HK-2 (cell line): Measurements from ENCODE around the gene KIAA1671.

Source experiments
- DNase-seq: peaks from one replicate; pipeline ENCODE4 v3.0.0-alpha.2; 2018; ENCODE audit not compliant: unreplicated experiment

KIAA1671 gene

DNA sequence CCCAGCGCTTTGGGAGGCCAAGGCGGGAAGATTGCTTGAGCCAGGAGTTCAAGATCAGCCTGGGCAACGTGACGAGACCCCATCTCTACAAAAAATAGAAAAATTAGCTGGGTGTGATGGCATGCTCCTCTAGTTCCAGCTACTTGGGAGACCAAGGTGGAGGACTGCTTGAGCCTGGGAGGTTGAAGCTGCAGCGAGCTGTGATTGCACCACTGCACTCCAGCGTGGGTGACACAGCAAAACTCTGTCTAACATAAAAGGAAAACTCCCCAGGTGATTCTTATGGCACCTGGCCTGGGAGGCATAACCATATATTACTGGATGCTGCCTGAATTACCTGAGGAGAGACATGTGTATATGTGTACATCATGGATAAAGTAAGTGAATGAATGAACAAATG lies 29.1 kb downstream of the KIAA1671 start:
- no peak for DNase-seq

DNA sequence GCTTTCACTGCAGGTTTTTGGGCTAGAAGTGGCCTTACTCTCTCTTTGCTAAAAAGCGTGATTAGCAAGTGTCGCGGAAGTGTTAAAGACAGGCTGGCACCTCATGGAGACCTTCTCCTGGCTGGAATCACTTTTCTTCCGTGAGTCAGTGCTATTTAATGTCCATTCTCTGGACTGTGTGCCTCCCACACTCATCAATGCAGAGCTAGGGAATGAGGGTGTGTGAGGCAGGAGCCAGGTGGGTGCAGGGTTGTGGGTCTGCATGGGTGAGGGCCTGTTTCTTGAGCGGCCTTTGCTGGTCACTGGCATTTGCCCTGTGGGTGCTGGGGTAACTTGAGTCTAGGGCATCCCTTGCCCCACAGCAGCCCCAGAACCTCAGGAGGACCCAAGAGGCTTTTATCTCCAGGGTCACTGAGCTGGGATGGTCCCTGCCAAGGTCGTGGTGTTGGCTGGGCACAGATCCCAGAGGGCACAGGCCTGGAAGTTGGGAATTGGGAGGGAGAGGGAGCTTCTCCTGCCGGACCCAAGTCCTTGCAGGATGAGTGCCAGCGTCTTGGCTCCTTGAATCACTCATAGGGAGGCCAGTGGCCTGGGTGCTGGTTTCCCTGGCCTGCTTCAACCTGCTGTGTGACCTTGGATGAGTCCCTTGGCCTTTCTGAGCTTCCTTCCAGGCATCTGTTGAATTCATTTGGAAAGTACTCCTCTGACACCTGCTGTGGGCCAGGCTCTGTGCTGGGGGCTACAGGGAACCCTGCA lies 30.0 kb downstream of the KIAA1671 start:
- no peak for DNase-seq

DNA sequence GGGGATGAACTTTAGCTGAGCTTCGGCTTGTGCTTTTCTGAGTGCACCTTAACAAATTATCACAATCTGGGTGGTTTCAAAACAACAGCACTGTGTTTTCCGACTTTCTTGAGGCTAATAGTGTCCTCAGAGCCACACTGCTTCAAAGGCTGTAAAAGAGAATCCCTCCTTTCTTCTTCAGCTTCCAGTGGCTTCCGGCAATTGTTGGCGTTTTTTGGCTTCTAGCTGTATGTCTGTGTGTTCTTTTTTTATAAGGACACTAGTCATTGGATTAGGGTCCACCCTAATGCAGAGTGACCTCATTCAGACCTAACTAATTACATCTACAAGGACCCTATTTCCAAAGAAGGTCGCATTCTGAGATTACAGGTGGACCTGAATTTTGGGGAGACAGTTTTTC lies 30.6 kb downstream of the KIAA1671 start:
- DNase-seq: no peak

DNA sequence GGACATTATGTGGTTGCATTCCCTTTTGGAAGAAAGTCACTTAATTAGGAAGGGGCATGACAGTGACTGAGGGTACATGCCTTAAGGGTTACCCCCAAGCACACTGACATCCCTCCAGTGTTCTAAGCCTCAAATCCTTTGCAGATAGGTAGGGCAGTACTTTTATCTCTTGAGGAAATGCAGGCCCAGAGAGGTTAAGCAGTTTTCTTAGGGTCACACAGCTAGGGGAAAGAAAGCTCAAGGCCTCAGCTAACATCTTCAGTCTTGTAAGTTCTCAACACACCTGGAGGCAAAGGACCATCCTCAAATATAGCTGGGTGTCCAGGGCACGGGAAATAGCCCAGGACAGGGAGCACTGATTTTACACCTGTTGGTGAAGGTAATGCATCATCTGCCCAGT lies 31.6 kb downstream of the KIAA1671 start:
- no peak for DNase-seq

DNA sequence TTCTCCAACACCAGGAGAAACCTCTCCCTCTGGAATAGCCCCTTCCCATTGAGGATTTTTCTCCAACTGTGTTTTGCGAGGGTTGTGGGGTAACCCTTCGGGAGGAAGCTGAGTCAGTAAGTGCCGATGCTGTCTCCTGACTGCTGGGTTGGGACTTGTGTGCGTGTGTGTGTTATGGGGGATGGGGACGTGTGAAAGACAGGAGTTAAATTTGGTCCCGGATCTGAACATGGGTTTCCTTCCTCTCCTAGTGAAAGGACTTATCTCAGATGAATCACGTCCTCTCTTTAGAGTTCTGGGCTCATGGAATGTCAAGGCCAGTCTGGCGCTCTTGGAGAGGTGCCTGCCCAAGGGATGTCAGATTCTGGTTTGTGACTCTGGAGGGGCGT lies 33.3 kb downstream of the KIAA1671 start:
- no peak for DNase-seq

DNA sequence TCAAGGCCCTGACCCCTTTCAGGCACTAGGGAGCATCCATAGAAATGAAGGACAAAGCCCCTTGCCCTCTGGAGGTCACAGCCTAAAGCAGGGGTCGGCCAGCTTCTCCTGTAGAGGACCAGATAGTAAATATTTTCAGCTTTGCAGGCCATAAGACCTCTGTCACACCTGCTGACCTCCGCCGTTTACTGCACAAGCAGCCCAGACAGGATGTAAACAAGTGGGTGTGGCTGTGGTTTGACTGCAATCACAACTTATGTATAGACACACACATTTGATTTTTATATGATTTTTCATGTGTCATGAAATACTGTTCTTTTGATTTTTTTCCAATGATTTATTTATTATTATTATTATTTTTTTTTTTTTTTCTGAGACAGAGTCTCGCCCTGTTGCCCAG lies 34.3 kb downstream of the KIAA1671 start:
- DNase-seq: no peak

DNA sequence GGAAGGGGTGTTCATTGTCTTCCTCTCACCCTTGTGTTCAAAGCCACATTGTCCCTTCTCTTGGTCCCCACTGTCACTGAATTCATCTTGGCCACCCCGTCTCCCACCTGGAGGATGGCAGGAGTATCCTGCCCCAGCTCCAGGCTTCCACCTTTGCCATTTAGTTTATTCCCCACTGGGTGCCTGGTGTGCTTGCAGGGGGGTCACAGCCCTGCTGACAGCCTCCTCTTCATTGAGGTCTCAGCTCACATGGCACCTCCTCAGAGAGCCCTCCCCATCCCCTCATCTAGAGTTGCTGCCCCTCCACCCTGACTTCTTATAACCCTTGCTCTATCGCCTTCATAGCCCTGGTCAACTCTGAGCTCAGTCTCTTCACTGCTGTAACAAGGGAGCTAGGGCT lies 36.6 kb downstream of the KIAA1671 start:
- DNase-seq: no peak

DNA sequence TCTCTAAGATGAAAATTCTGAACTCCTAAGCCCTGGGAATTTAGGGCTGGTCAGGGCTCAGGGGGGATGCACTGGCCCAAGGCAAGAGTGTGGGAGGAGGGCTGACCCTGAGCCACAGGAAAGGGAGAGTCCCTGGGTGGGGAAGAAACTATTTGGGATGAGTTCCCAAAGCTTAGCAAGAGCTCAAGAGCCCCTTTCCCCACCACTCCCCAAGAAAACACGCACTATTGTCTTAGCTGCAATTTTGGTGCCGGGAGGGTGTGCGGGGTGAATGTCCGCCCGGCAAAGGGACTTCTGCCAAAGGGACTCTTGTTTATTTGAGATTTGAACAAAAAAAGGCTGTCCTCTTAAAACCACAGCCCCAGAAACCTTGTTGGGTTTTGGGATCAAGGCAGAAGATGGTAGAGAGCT lies 37.0 kb downstream of the KIAA1671 start:
- DNase-seq: no peak

DNA sequence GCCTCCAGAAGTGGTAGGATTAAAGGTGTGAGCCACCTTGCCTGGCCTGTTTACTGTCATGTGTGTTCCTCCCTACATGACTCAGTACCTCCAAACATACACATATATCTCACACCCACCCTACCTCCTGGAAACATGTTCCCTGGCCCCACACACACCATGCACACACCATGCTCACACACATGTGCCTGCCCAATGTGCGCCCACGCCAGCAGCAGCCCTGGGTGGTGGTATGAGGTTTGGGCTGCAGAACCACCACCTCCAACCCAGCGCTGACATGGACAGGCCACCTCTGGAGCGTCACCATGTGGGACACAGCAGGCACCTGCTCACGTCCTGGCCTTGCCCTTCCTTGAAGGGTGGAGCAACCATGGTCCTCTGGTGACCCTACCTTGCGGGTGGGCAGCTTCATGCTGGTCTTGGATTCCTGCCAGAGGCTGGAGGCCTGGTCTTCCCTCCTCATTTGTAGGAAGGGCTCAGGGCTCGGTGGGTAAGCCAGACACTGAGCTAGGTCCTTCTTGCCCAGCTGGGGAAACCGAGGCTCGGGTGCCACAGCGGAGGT lies 37.9 kb downstream of the KIAA1671 start:
- DNase-seq: no peak

DNA sequence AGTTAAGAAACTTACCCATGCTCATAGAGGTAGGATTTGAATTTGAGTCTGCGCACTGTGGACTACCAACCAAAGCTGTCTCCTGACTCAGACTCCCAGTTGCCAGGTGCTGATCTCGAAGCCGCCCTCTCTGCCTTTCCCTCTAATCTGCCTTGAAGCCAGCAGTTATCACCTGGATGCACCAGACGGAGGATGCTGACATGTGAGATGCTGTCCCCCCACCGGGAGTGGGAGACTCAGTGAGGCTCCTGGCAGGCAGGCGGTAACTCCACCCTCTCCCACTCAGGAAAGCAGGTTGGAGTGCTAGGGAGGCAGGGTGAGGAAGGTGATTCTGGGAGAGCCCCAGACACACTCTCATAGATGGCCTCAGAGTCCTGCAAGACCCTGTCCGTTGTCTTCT lies 40.4 kb downstream of the KIAA1671 start:
- no peak for DNase-seq

DNA sequence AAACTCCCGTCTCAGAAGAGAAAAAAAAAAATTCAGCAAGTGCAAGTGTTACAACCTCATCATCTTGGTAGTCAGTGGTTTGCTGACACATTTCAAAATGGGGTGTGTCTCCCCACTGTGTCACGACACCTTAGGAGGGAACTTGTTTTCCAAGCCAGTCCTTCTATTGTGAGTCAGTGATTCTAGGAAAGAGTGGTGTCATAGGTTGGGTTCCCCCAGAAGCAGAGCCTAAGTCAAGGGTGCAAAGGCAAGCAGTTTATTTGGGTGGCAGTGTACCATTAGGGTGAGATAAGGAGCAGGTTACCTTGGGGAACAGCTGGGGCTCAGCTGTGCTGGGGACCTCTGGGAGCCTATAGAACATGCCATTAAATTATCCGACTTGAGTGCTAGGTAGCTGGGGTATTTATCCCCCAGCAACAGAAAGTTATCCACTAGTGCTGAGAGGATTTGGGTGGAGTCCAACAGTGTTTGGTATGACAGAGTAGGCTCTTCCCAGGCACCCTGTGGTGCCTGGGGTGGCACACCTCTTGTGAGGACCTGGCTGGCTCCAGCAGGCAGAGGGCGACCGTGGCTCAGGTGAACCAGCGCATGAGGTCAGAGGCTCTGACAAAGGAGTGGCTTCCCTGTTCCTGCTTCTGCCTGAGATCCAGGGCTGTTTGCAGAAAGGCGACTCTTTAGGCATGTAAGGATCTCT lies 41.7 kb downstream of the KIAA1671 start:
- DNase-seq: no peak

DNA sequence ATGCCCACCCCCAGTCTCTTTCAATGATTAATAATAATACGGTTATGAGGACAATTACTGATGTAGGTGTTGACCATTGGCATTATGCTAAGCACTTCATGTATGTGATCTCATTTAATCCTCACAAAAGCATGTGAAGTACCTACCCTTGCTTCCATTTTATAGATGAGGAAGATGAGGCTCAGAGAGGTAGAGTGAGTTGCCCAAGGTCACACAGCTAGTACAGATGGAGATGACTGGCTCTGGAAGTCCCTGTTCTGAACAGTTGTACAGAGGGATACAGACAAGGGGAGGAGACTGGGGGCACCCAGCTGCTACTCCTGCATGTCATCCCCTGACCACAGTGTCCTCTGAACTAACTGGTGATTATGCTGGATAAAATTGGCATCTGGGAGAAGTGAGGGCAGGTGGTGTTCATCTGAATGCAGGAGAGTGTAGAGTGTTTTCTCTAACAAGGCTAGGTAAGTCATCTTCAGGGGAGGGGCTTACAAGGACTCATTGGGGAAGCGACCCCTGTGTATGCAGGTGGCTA lies 43.2 kb downstream of the KIAA1671 start:
- DNase-seq: no peak

DNA sequence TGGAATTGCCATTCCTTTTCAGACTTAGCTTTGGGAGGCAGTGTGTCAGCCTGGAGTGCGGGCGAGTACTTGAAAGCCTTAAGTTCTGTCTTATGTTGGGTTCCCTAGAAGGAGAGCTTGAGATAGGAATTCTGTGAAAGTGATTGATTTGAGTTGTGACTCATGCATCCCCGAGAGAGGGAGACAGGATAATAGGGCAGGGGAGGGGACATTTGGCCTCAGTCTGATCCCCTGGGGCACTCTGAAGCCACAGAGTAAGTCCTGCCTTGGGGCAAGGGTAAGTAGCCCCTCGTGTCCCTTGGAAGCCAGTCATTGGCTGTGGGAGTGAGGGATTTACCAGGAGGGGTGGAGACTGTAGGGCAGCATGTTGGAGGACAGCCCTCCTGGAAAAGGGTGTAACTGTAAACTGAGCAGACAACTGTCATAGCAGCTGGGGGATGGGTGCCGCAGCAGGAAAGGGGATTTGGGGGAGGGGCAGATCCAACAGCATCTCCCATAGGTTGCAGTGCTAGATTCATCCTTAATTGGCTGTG lies 44.0 kb downstream of the KIAA1671 start:
- DNase-seq: peak; percentile 60

DNA sequence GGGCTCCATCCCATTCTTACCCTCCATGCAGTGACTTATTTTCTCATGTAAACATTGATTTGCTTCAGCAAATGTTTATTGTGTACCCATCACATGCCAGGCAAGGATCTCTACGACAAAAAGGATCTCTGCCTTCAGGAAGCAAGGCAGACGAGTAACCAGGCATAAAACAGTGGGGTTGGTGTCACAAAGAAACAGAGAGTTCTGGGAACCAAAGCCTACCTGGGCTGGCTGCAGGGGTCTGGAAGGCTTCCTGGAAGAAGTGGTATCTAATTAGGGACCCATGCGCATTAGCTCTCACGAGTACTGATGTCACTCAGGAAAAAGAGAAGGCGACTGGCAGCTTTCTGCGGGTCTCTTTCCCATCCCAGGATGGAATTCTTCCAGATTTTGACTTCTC lies 44.5 kb downstream of the KIAA1671 start:
- no peak for DNase-seq

DNA sequence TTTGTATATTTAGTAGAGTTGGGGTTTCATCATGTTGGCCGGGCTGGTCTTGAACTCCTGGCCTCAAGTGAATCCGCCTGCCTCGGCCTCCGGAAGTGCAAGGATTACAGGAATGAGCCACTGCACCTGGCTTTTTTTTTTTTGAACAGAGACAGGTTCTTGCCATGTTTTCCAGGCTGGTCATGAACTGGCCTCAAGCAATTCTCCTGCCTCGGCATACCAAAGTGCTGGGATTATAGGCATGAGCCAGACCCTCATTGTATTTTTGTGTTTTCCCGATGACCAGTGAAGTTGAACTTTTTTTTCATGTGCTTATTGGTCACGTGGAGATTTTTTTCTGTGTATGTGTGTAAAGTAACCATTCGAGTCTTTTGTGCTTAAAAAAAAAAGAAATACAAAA lies 48.2 kb downstream of the KIAA1671 start:
- DNase-seq: no peak

DNA sequence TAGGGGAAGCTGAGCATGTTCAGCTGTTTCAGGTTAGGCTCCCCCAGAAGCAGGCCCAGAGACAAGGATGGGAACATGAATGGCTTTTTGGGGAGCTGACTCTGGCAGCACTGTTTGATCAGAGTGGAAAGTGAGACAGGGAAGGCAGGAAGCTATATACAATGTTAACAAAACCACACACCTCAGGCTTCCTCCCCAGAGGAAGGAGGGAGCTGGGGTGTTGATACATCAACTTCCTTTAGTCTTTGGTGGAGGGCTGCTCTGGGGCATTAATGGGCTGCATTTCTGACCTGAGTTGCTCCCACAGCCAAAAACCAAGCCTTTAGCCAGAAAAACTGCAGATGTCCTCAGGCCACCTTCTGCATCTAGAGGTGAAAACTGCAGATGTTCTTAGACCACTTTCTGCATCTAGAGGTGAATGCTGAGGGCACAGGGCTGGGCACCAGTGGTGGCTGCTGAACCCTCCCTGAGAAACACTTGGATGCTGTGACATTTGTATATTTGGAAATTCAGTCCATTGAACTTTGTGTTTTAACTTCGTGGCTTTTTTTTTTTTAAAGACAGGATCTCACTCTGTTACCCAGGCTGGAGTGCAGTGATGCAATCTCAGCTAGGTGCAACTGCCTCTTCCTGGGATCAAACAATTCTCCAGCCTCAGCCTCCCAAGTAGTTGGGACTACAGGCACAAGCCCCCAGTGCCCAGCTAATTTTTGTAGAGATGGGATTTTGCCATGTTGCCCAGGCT lies 49.9 kb downstream of the KIAA1671 start:
- DNase-seq: no peak

DNA sequence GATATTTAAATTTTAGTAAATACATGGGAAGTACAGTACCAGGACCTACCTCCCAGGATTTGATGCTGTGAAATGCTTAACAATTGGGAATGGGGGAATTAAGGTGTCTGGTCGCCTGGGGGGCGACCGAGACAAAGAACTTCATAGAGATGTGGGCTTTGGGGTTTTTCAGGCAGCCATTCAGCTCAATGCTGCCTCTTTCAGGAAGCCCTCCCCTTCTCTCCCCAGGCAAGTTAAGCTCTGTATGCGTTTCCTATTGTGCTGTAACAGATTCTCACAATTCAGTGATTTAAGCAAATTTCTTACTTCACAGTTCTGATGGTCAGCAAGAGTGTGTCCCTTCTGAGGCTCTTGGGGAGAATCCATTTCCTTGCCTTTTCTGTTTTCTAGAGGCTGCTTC lies 53.8 kb downstream of the KIAA1671 start:
- DNase-seq: no peak

DNA sequence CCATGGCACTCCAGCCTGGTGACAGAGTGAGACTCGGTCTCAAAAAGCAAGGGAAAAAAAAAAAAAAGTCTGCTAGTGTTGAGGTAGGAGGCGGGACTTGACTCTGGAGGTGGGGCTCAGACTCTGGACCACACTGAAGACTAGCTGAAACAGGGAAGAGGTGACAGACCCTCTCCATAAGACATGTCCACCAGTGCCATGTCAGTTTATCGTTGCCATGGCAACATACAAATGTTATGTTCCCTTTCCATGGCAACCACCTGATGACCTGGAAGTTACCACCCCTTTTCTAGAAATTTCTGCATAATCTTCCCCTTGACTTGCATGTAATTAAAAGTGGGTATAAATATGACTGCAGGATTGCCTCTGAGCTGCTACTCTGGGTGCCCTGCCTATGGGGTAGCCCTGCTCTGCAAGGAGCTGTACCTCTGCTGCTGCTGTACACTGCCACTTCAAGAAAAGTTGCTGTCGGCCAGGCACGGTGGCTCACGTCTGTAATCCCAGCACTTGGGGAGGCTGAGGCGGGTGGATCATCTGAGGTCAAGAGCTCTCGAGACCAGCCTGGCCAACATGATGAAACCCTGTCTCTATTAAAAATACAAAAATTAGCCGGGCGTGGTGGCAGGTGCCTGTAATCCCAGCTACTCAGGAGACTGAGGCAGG lies 55.1 kb downstream of the KIAA1671 start:
- DNase-seq: no peak

DNA sequence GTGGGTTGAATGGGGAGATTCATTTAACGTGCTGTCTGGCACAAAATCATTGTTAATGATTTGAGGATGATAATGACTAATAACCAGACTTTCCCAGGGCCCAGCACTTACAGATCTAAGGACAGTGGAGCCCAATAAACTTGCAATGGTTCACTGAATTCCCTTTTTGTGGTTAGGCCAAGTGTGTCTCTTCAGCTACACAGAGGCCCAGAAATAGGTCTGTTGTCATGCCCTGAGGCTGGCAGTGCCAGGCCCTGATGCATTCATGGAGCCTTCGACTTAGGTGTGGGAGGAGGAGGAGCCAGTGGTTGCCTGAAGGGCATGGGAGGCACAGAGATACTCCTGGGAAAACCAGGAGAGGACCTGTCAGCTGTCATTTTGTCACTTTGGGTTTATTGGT lies 56.1 kb downstream of the KIAA1671 start:
- DNase-seq: peak; percentile 78

DNA sequence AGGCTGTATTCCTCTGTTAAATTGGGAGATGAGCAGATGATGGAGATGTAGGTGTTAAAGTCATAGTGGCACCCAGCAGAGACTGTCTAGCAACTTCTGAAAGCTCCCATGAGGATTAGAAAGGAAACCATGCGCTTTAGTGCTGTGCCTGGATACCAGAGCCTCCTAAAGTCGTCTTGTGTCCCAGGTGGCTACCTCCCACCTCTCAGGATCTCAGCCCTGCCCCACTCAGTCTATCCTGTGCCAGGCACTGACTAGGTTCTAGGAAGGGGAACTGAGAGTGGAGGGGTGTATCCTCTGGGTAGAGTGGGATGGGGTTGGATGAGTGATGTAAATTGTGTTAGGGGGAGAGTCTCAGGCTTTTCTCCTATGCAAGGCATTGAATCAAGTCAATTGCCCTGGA lies 60.2 kb downstream of the KIAA1671 start:
- DNase-seq: no peak

DNA sequence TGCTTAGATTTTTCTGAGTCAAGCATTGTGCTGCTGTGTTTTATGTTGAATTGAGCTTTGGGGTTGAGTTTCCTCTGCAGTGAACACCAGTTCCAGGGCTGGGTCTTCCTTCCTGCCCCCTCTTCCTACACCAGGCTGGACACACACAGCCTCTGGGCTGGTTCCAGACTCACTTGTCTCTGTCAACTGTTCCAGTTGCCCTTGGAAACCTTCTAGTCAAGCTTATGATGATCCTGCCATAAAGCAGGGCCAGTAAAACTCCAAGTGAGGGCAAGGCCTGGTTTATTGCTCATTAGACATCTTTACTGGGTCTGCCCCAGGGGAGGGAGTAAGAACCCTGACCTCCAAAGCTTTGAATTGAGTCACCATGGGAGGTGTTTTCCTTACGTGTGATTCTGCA lies 61.1 kb downstream of the KIAA1671 start:
- DNase-seq: no peak
